ENCODE results near the gene NR1H3. TPM values are rescaled to one million over a fixed set of nuclear protein-coding genes. Genes with fewer than 3 reads are reported as not detected.

The NR1H3 gene
- total and polyA plus RNA-seq, 4 donors, result 52.8 to 57.3 (median 55.6) TPM

DNA sequence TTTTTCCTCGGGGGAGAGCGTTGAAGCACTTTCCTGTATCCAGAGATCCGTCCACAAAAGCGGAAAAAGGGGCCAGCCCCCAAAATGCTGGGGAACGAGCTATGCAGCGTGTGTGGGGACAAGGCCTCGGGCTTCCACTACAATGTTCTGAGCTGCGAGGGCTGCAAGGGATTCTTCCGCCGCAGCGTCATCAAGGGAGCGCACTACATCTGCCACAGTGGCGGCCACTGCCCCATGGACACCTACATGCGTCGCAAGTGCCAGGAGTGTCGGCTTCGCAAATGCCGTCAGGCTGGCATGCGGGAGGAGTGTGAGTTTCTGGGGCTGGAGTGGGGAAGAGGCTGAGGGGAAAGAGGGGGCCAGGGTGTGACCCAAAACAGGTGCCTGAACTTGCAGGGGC is 2.6 kb downstream of the NR1H3 start (continued):
- no peak for TF ChIP-seq SP1 (IDR thresholded peaks at IDR 0.05)
- TF ChIP-seq, protein P1, sequence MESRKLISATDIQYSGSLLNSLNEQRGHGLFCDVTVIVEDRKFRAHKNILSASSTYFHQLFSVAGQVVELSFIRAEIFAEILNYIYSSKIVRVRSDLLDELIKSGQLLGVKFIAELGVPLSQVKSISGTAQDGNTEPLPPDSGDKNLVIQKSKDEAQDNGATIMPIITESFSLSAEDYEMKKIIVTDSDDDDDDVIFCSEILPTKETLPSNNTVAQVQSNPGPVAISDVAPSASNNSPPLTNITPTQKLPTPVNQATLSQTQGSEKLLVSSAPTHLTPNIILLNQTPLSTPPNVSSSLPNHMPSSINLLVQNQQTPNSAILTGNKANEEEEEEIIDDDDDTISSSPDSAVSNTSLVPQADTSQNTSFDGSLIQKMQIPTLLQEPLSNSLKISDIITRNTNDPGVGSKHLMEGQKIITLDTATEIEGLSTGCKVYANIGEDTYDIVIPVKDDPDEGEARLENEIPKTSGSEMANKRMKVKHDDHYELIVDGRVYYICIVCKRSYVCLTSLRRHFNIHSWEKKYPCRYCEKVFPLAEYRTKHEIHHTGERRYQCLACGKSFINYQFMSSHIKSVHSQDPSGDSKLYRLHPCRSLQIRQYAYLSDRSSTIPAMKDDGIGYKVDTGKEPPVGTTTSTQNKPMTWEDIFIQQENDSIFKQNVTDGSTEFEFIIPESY (IDR thresholded peaks at IDR 0.05), result no peak
- no peak for TF ChIP-seq TAF1 (conservative IDR thresholded peaks at IDR 0.05)
- no peak for TF ChIP-seq FOXA2 (IDR thresholded peaks at IDR 0.05)
- TF ChIP-seq YY1 (IDR thresholded peaks at IDR 0.05), result no peak
- TF ChIP-seq EGR1 (IDR thresholded peaks at IDR 0.05; ENCODE audit: low read depth in 2 of 2), result no peak

DNA sequence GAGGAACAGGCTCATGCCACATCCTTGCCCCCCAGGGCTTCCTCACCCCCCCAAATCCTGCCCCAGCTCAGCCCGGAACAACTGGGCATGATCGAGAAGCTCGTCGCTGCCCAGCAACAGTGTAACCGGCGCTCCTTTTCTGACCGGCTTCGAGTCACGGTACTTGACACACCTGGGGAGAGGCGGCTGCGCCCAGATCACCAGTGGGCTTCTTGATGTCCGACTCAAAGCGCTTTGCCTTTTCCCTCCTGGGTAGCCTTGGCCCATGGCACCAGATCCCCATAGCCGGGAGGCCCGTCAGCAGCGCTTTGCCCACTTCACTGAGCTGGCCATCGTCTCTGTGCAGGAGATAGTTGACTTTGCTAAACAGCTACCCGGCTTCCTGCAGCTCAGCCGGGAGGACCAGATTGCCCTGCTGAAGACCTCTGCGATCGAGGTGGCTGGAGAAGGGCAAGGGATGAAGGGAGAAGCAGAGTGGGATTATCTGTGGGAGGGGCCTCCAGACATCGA is 3.5 kb downstream of the NR1H3 start:
- H3K4me3 ChIP-seq (ENCODE audit: low read depth in 1 of 3, low read length in 3 of 3), result no peak overlapping the region
- peaks cover 5 to 31% (median 26%) of the 10 kb centered on the region in 4 donors for H3K4me1 ChIP-seq (ENCODE audit: control insufficient read depth in 4 of 4, insufficient read depth in 4 of 4, low read length in 3 of 4)
- DNase-seq (ENCODE audit: low spot score), result no peak
- no peaks in the 10 kb centered on the region for H3K27me3 ChIP-seq (ENCODE audit: control insufficient read depth in 4 of 4, insufficient read depth in 4 of 4, low read length in 3 of 4)
- H3K9me3 ChIP-seq (ENCODE audit: control insufficient read depth in 4 of 4, low read length in 3 of 4), result no peaks in the 10 kb centered on the region
- no peak overlapping the region for H3K27ac ChIP-seq (ENCODE audit: low read depth in 1 of 2, low read length in 2 of 2)
- H3K9ac ChIP-seq (ENCODE audit: low read depth in 1 of 2, low read length in 2 of 2), result no peak overlapping the region
- peaks cover 0 to 12% (median 8%) of the 10 kb centered on the region in 4 donors for H3K36me3 ChIP-seq (ENCODE audit: control insufficient read depth in 4 of 4, insufficient read depth in 3 of 4, low read depth in 1 of 4, low read length in 3 of 4)
- WGBS, result 86% methylated on average over 22 of the region's 22 CpGs
- TF ChIP-seq HNF4G (IDR thresholded peaks at IDR 0.05) (no peak), FOXA1 (IDR thresholded peaks at IDR 0.05) (no peak), NR2F2 (IDR thresholded peaks at IDR 0.05) (no peak), EGR1 (IDR thresholded peaks at IDR 0.05; ENCODE audit: low read depth in 2 of 2) (no peak), FOXA2 (IDR thresholded peaks at IDR 0.05) (no peak), HNF4A (conservative IDR thresholded peaks at IDR 0.05) (no peak), RAD21 (IDR thresholded peaks at IDR 0.05) (no peak), JUND (IDR thresholded peaks at IDR 0.05) (no peak), RXRA (IDR thresholded peaks at IDR 0.05) (no peak), SP1 (IDR thresholded peaks at IDR 0.05) (no peak), TAF1 (conservative IDR thresholded peaks at IDR 0.05) (no peak), YY1 (IDR thresholded peaks at IDR 0.05) (no peak)
- TF ChIP-seq, protein P1 (IDR thresholded peaks at IDR 0.05), result no peak
- TF ChIP-seq, protein P2, sequence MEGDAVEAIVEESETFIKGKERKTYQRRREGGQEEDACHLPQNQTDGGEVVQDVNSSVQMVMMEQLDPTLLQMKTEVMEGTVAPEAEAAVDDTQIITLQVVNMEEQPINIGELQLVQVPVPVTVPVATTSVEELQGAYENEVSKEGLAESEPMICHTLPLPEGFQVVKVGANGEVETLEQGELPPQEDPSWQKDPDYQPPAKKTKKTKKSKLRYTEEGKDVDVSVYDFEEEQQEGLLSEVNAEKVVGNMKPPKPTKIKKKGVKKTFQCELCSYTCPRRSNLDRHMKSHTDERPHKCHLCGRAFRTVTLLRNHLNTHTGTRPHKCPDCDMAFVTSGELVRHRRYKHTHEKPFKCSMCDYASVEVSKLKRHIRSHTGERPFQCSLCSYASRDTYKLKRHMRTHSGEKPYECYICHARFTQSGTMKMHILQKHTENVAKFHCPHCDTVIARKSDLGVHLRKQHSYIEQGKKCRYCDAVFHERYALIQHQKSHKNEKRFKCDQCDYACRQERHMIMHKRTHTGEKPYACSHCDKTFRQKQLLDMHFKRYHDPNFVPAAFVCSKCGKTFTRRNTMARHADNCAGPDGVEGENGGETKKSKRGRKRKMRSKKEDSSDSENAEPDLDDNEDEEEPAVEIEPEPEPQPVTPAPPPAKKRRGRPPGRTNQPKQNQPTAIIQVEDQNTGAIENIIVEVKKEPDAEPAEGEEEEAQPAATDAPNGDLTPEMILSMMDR (IDR thresholded peaks at IDR 0.05; ENCODE audit: low read depth, low read length, missing input control), result no peak
- TF ChIP-seq, protein P3, sequence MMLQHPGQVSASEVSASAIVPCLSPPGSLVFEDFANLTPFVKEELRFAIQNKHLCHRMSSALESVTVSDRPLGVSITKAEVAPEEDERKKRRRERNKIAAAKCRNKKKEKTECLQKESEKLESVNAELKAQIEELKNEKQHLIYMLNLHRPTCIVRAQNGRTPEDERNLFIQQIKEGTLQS (IDR thresholded peaks at IDR 0.05), result no peak
- TF ChIP-seq, protein P4, sequence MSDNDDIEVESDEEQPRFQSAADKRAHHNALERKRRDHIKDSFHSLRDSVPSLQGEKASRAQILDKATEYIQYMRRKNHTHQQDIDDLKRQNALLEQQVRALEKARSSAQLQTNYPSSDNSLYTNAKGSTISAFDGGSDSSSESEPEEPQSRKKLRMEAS (IDR thresholded peaks at IDR 0.05), result no peak

Measured in liver (tissue), 9 donors.